SH-SY5Y (cell line): ENCODE results near the gene FBLN2.

ENCODE experiments used
- GATA2 ChIP-seq: IDR thresholded peaks from 2 replicates; pipeline ENCODE4 v1.6.1; 2011; ENCODE audit warnings: mild to moderate bottlenecking, low read depth, low read length
- GATA3 ChIP-seq: IDR thresholded peaks from 2 replicates; pipeline ENCODE4 v1.6.1; 2011; ENCODE audit warnings: low read depth, mild to moderate bottlenecking, low read length, moderate library complexity

- TF ChIP-seq GATA2 (no peak), GATA3 (no peak)
These were observed 34.6 kb downstream of the FBLN2 start for GRCh38 chr3:13583251-13584180.
